ENCODE measurements around the gene INCENP.

DNA sequence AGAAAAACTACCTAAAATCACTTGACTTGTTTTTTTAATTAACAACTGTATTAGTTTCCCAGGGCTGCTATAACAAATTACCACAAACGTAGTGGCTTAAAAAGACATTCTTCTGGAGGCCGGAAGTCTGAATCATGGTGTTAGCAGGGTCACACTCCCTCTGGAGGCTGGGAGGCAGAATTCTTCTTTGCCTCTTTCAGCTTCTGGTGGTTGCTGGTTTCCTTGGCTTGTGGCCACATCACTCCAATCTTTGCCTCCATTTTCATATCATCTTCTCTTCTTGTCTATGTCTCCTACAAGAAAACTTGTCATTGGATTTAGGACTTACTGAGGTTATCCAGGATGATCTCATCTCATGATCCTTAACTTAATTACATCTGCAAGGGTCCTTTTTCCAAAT, 7.4 kb upstream of the INCENP start:
- TF ChIP-seq, protein P1, sequence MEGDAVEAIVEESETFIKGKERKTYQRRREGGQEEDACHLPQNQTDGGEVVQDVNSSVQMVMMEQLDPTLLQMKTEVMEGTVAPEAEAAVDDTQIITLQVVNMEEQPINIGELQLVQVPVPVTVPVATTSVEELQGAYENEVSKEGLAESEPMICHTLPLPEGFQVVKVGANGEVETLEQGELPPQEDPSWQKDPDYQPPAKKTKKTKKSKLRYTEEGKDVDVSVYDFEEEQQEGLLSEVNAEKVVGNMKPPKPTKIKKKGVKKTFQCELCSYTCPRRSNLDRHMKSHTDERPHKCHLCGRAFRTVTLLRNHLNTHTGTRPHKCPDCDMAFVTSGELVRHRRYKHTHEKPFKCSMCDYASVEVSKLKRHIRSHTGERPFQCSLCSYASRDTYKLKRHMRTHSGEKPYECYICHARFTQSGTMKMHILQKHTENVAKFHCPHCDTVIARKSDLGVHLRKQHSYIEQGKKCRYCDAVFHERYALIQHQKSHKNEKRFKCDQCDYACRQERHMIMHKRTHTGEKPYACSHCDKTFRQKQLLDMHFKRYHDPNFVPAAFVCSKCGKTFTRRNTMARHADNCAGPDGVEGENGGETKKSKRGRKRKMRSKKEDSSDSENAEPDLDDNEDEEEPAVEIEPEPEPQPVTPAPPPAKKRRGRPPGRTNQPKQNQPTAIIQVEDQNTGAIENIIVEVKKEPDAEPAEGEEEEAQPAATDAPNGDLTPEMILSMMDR (conservative IDR thresholded peaks at IDR 0.05): no peak
- TF ChIP-seq EZH2 (IDR thresholded peaks at IDR 0.05; ENCODE audit: low read depth): no peak

All from PC-9 (cell line).